Measurements from ENCODE around the gene NEK6. TPM values are rescaled to one million over a fixed set of nuclear protein-coding genes. Genes with fewer than 3 reads are reported as not detected.

The NEK6 gene
- total and polyA plus RNA-seq, 2 of the 8 experiments (the other 6 are each of a cell fraction or from before 2014, with no cell fraction given) = 17.7 to 19.7 TPM

DNA sequence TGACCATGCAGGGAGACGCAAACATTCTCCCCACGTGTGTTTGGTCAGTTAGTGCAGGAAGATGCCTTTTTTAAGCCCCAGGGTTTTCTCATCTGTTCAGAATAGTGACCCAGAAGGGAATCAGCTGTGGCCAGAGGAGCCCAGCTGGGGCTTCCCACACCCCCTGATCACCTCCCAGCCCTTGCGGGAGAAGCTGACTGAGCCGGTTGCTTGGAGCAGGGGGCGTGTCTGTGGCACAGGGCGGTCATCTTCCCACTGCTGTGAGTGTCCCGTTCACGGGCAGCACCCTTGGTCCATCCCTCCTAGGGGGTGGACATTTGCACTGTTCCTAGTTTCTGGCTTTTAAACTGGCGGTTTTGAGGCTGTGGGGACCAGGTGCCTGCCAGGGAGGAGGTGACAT is 69.7 kb downstream of the NEK6 start (continued):
- TF ChIP-seq BACH1 (IDR thresholded peaks at IDR 0.05; ENCODE audit: low read length) (no peak), POU5F1 (IDR thresholded peaks at IDR 0.05; ENCODE audit: low read depth, low read length) (no peak), CEBPB (IDR thresholded peaks at IDR 0.05; ENCODE audit: low read depth, low read length) (no peak), JUN (IDR thresholded peaks at IDR 0.05; ENCODE audit: low read depth, low read length) (no peak), TAF1 (IDR thresholded peaks at IDR 0.05; ENCODE audit: low read depth, low read length) (no peak)
- TF ChIP-seq, protein P1, sequence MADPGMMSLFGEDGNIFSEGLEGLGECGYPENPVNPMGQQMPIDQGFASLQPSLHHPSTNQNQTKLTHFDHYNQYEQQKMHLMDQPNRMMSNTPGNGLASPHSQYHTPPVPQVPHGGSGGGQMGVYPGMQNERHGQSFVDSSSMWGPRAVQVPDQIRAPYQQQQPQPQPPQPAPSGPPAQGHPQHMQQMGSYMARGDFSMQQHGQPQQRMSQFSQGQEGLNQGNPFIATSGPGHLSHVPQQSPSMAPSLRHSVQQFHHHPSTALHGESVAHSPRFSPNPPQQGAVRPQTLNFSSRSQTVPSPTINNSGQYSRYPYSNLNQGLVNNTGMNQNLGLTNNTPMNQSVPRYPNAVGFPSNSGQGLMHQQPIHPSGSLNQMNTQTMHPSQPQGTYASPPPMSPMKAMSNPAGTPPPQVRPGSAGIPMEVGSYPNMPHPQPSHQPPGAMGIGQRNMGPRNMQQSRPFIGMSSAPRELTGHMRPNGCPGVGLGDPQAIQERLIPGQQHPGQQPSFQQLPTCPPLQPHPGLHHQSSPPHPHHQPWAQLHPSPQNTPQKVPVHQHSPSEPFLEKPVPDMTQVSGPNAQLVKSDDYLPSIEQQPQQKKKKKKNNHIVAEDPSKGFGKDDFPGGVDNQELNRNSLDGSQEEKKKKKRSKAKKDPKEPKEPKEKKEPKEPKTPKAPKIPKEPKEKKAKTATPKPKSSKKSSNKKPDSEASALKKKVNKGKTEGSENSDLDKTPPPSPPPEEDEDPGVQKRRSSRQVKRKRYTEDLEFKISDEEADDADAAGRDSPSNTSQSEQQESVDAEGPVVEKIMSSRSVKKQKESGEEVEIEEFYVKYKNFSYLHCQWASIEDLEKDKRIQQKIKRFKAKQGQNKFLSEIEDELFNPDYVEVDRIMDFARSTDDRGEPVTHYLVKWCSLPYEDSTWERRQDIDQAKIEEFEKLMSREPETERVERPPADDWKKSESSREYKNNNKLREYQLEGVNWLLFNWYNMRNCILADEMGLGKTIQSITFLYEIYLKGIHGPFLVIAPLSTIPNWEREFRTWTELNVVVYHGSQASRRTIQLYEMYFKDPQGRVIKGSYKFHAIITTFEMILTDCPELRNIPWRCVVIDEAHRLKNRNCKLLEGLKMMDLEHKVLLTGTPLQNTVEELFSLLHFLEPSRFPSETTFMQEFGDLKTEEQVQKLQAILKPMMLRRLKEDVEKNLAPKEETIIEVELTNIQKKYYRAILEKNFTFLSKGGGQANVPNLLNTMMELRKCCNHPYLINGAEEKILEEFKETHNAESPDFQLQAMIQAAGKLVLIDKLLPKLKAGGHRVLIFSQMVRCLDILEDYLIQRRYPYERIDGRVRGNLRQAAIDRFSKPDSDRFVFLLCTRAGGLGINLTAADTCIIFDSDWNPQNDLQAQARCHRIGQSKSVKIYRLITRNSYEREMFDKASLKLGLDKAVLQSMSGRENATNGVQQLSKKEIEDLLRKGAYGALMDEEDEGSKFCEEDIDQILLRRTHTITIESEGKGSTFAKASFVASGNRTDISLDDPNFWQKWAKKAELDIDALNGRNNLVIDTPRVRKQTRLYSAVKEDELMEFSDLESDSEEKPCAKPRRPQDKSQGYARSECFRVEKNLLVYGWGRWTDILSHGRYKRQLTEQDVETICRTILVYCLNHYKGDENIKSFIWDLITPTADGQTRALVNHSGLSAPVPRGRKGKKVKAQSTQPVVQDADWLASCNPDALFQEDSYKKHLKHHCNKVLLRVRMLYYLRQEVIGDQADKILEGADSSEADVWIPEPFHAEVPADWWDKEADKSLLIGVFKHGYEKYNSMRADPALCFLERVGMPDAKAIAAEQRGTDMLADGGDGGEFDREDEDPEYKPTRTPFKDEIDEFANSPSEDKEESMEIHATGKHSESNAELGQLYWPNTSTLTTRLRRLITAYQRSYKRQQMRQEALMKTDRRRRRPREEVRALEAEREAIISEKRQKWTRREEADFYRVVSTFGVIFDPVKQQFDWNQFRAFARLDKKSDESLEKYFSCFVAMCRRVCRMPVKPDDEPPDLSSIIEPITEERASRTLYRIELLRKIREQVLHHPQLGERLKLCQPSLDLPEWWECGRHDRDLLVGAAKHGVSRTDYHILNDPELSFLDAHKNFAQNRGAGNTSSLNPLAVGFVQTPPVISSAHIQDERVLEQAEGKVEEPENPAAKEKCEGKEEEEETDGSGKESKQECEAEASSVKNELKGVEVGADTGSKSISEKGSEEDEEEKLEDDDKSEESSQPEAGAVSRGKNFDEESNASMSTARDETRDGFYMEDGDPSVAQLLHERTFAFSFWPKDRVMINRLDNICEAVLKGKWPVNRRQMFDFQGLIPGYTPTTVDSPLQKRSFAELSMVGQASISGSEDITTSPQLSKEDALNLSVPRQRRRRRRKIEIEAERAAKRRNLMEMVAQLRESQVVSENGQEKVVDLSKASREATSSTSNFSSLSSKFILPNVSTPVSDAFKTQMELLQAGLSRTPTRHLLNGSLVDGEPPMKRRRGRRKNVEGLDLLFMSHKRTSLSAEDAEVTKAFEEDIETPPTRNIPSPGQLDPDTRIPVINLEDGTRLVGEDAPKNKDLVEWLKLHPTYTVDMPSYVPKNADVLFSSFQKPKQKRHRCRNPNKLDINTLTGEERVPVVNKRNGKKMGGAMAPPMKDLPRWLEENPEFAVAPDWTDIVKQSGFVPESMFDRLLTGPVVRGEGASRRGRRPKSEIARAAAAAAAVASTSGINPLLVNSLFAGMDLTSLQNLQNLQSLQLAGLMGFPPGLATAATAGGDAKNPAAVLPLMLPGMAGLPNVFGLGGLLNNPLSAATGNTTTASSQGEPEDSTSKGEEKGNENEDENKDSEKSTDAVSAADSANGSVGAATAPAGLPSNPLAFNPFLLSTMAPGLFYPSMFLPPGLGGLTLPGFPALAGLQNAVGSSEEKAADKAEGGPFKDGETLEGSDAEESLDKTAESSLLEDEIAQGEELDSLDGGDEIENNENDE (IDR thresholded peaks at IDR 0.05; ENCODE audit: insufficient replicate concordance, low read length) = no peak

Data from H1 (cell line).